Liver (tissue), 9 donors: ENCODE measurements around the gene PHLPP1. TPM values are rescaled to one million over a fixed set of nuclear protein-coding genes. Genes with fewer than 3 reads are reported as not detected.

Source experiments
- DNase-seq: peaks from one replicate; pipeline ENCODE4 v3.0.0-alpha.2; 2017; ENCODE audit warnings: low spot score
- H3K27ac ChIP-seq, 2 donors: one replicate each; pipeline ENCODE4 v1.7.0; 2013; ENCODE audit warnings: inconsistent platforms in 2 of 2, low read length in 2 of 2, control low read depth in 1 of 2, low read depth in 1 of 2, mild to moderate bottlenecking in 1 of 2
- H3K27me3 ChIP-seq, 4 donors: one replicate each; pipeline versions ENCODE4 v1.6.1 to v1.7.0; 2013; ENCODE audit warnings: low read length in 3 of 4, inconsistent platforms in 1 of 4, mild to moderate bottlenecking in 1 of 4, moderate library complexity in 1 of 4; ENCODE audit not compliant: control insufficient read depth in 4 of 4, insufficient read depth in 4 of 4
- H3K36me3 ChIP-seq, 4 donors: one replicate each; pipeline versions ENCODE4 v1.6.1 to v1.7.0; 2013; ENCODE audit warnings: low read length in 3 of 4, mild to moderate bottlenecking in 3 of 4, low read depth in 1 of 4, moderate library complexity in 1 of 4; ENCODE audit not compliant: control insufficient read depth in 4 of 4, insufficient read depth in 3 of 4
- H3K4me1 ChIP-seq, 4 donors: one replicate each; pipeline versions ENCODE4 v1.6.1 to v1.7.0; 2013; ENCODE audit warnings: low read length in 3 of 4, mild to moderate bottlenecking in 3 of 4, moderate library complexity in 1 of 4; ENCODE audit not compliant: control insufficient read depth in 4 of 4, insufficient read depth in 4 of 4
- H3K4me3 ChIP-seq, 3 donors: one replicate each; pipeline versions ENCODE4 v1.6.1 to v1.7.0; 2013; ENCODE audit warnings: low read length in 3 of 3, control low read depth in 1 of 3, low read depth in 1 of 3, mild to moderate bottlenecking in 1 of 3
- H3K9ac ChIP-seq, 2 donors: one replicate each; pipeline ENCODE4 v1.7.0; 2013; ENCODE audit warnings: low read length in 2 of 2, mild to moderate bottlenecking in 2 of 2, moderate library complexity in 2 of 2, control low read depth in 1 of 2, low read depth in 1 of 2
- H3K9me3 ChIP-seq, 4 donors: one replicate each; pipeline versions ENCODE4 v1.6.1 to v1.7.0; 2013; ENCODE audit warnings: low read length in 3 of 4; ENCODE audit not compliant: control insufficient read depth in 4 of 4
- FOXA1 ChIP-seq: IDR thresholded peaks from 2 replicates; pipeline ENCODE4 v1.6.1; 2016; ENCODE audit warnings: antibody characterized with exemption
- FOXA2 ChIP-seq: IDR thresholded peaks from 2 replicates; pipeline ENCODE4 v1.6.1; 2016; ENCODE audit warnings: antibody characterized with exemption
- GABPA ChIP-seq, 2 donors: IDR thresholded peaks in 1 of 2; conservative IDR thresholded peaks in 1 of 2; 2 replicates each; pipeline ENCODE4 v1.6.1; 2016; ENCODE audit warnings: antibody characterized with exemption in 2 of 2, mild to moderate bottlenecking in 1 of 2, moderate library complexity in 1 of 2
- HNF4A ChIP-seq, 2 donors: conservative IDR thresholded peaks; 2 replicates each; pipeline ENCODE4 v1.6.1; 2016; ENCODE audit warnings: antibody characterized with exemption in 2 of 2, mild to moderate bottlenecking in 2 of 2
- NR2F2 ChIP-seq: IDR thresholded peaks from 2 replicates; pipeline ENCODE4 v1.6.1; 2016; ENCODE audit warnings: antibody characterized with exemption
- RAD21 ChIP-seq, 2 donors: IDR thresholded peaks; 2 replicates each; pipeline ENCODE4 v1.6.1; 2016; ENCODE audit warnings: antibody characterized with exemption in 2 of 2, mild to moderate bottlenecking in 2 of 2
- RXRA ChIP-seq, 2 donors: IDR thresholded peaks; 2 replicates each; pipeline ENCODE4 v1.6.1; 2017 to 2018; ENCODE audit warnings: antibody characterized with exemption in 2 of 2, mild to moderate bottlenecking in 1 of 2
- SP1 ChIP-seq: IDR thresholded peaks from 2 replicates; pipeline ENCODE4 v1.6.1; 2018; ENCODE audit warnings: antibody characterized with exemption, mild to moderate bottlenecking
- TAF1 ChIP-seq: conservative IDR thresholded peaks from 2 replicates; pipeline ENCODE4 v1.6.1; 2016; ENCODE audit warnings: antibody characterized with exemption, mild to moderate bottlenecking
- YY1 ChIP-seq: IDR thresholded peaks from 2 replicates; pipeline ENCODE4 v1.6.1; 2016; ENCODE audit warnings: antibody characterized with exemption, mild to moderate bottlenecking
- WGBS: extraction: QIAGEN DNeasy Blood & Tissue Kit; methylation state at CpG from one replicate; pipeline ENCODE4 v1.1.7; 2013; 5-methylcytosine and 5-hydroxymethylcytosine counted together
- polyA plus RNA-seq, 2 donors: library from polyadenylated mRNA; stranded (reverse) in 1 of 2; unstranded in 1 of 2; fragments of 200-250 nt in 1 of 2; fragments of >200 nt in 1 of 2; fragmentation: Nextera tagmentation in 1 of 2; extraction: Ambion mirVana in 1 of 2; gene quantifications; one replicate each; pipeline versions ENCODE4 v1.2.1 to v1.2.3, GENCODE V29; 2013 to 2015
- total RNA-seq, 2 donors: library from RNA; depleted of rRNA; stranded (reverse); fragments of >200 nt; gene quantifications; one replicate each; pipeline ENCODE4 v1.2.3, GENCODE V29; 2014
- TF ChIP-seq, protein P1 (sequence below): IDR thresholded peaks from 2 replicates; pipeline ENCODE4 v1.6.1; 2016; ENCODE audit warnings: antibody characterized with exemption
- TF ChIP-seq, protein P2 (sequence below): IDR thresholded peaks from 2 replicates; pipeline ENCODE4 v1.6.1; 2016; ENCODE audit warnings: antibody characterized with exemption, mild to moderate bottlenecking
- TF ChIP-seq, protein P3 (sequence below): IDR thresholded peaks from 2 replicates; pipeline ENCODE4 v1.6.1; 2016; ENCODE audit warnings: antibody characterized with exemption
- TF ChIP-seq, protein P4 (sequence below): IDR thresholded peaks from 2 replicates; pipeline ENCODE4 v1.6.1; 2016; ENCODE audit warnings: antibody characterized with exemption
- donor health status: healthy.
- donor health status: healthy.
- donor health status: healthy.
- donor health status: healthy.
- donor health status: healthy.

PHLPP1 gene
- total and polyA plus RNA-seq, 4 donors = 4.2 to 14.5 (median 8.6) TPM

DNA sequence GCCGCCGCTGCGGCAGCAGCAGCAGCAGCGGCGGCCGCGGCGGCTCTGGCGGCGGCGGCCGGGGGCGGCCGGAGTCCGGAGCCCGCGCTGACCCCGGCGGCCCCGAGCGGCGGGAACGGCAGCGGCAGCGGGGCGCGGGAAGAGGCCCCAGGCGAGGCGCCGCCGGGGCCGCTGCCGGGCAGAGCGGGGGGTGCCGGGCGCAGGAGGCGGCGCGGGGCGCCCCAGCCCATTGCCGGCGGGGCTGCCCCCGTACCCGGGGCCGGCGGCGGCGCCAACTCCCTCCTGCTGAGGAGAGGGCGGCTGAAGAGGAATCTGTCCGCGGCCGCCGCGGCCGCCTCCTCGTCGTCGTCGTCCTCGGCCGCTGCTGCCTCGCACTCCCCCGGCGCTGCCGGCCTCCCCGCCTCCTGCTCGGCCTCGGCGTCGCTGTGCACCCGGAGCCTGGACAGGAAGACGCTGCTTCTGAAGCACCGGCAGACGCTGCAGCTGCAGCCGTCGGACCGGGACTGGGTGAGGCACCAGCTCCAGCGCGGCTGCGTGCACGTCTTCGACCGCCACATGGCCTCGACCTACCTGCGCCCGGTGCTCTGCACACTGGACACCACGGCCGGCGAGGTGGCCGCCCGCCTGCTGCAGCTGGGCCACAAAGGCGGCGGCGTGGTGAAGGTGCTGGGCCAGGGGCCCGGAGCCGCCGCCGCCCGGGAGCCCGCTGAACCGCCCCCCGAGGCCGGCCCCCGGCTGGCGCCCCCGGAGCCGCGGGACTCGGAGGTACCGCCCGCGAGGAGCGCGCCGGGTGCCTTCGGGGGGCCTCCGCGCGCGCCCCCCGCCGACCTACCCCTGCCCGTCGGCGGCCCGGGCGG lies 646 bp downstream of the PHLPP1 start:
- Histone ChIP-seq H3K36me3 (no peaks in the 10 kb centered on the region), H3K9me3 (no peaks in the 10 kb centered on the region), H3K4me1 (peaks cover 2 to 35% (median 7%) of the 10 kb centered on the region in 4 donors), H3K9ac (peak overlapping the region in 1 of 2 donors; percentile 81), H3K4me3 (peak overlapping the region; percentile 81 to 100 (median 91)), H3K27ac (peak overlapping the region; percentile 92 to 97), H3K27me3 (no peaks in the 10 kb centered on the region)
- DNase-seq = peak; percentile 51
- under 1% methylated on average over 127 of the region's 127 CpGs for WGBS
- TF ChIP-seq, protein P1, sequence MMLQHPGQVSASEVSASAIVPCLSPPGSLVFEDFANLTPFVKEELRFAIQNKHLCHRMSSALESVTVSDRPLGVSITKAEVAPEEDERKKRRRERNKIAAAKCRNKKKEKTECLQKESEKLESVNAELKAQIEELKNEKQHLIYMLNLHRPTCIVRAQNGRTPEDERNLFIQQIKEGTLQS = no peak
- TF ChIP-seq TAF1 (no peak), RAD21 (IDR thresholded peaks at IDR 0.05) (peak in 1 of 2 donors; percentile 22)
- TF ChIP-seq, protein P2, sequence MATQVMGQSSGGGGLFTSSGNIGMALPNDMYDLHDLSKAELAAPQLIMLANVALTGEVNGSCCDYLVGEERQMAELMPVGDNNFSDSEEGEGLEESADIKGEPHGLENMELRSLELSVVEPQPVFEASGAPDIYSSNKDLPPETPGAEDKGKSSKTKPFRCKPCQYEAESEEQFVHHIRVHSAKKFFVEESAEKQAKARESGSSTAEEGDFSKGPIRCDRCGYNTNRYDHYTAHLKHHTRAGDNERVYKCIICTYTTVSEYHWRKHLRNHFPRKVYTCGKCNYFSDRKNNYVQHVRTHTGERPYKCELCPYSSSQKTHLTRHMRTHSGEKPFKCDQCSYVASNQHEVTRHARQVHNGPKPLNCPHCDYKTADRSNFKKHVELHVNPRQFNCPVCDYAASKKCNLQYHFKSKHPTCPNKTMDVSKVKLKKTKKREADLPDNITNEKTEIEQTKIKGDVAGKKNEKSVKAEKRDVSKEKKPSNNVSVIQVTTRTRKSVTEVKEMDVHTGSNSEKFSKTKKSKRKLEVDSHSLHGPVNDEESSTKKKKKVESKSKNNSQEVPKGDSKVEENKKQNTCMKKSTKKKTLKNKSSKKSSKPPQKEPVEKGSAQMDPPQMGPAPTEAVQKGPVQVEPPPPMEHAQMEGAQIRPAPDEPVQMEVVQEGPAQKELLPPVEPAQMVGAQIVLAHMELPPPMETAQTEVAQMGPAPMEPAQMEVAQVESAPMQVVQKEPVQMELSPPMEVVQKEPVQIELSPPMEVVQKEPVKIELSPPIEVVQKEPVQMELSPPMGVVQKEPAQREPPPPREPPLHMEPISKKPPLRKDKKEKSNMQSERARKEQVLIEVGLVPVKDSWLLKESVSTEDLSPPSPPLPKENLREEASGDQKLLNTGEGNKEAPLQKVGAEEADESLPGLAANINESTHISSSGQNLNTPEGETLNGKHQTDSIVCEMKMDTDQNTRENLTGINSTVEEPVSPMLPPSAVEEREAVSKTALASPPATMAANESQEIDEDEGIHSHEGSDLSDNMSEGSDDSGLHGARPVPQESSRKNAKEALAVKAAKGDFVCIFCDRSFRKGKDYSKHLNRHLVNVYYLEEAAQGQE = no peak
- TF ChIP-seq, protein P3, sequence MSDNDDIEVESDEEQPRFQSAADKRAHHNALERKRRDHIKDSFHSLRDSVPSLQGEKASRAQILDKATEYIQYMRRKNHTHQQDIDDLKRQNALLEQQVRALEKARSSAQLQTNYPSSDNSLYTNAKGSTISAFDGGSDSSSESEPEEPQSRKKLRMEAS = no peak

DNA sequence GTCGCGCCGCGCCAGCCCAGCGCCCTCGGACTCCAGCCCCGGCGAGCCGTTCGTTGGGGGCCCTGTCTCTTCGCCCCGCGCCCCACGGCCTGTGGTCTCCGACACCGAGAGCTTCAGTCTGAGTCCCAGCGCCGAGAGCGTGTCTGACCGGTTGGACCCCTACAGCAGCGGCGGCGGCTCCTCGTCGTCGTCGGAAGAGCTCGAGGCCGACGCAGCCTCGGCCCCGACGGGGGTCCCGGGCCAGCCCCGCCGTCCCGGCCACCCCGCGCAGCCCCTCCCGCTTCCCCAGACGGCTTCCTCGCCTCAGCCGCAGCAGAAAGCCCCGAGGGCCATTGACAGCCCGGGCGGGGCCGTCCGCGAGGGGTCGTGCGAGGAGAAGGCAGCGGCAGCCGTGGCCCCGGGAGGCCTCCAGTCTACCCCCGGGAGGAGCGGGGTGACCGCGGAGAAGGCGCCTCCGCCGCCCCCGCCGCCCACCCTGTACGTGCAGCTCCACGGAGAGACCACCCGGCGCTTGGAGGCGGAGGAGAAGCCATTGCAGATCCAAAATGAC lies 1.4 kb downstream of the PHLPP1 start:
- TF ChIP-seq FOXA1 (no peak), GABPA (IDR thresholded peaks at IDR 0.05 in 1 of 2, conservative IDR thresholded peaks at IDR 0.05 in 1 of 2) (no peak), NR2F2 (no peak), SP1 (no peak), RXRA (IDR thresholded peaks at IDR 0.05) (no peak), YY1 (no peak), FOXA2 (no peak), TAF1 (no peak), RAD21 (IDR thresholded peaks at IDR 0.05) (no peak), HNF4A (conservative IDR thresholded peaks at IDR 0.05) (no peak)
- TF ChIP-seq, protein P3 = no peak
- TF ChIP-seq, protein P1 = no peak
- TF ChIP-seq, protein P2 = no peak
- TF ChIP-seq, protein P4, sequence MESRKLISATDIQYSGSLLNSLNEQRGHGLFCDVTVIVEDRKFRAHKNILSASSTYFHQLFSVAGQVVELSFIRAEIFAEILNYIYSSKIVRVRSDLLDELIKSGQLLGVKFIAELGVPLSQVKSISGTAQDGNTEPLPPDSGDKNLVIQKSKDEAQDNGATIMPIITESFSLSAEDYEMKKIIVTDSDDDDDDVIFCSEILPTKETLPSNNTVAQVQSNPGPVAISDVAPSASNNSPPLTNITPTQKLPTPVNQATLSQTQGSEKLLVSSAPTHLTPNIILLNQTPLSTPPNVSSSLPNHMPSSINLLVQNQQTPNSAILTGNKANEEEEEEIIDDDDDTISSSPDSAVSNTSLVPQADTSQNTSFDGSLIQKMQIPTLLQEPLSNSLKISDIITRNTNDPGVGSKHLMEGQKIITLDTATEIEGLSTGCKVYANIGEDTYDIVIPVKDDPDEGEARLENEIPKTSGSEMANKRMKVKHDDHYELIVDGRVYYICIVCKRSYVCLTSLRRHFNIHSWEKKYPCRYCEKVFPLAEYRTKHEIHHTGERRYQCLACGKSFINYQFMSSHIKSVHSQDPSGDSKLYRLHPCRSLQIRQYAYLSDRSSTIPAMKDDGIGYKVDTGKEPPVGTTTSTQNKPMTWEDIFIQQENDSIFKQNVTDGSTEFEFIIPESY = no peak
- Histone ChIP-seq H3K9me3 (no peaks in the 10 kb centered on the region), H3K27me3 (no peaks in the 10 kb centered on the region), H3K36me3 (no peaks in the 10 kb centered on the region), H3K4me1 (peaks cover 2 to 35% (median 7%) of the 10 kb centered on the region in 4 donors), H3K9ac (peak overlapping the region; percentile 57 to 81), H3K4me3 (peak overlapping the region; percentile 80 to 100 (median 91)), H3K27ac (peak overlapping the region; percentile 67 to 75)
- 1% methylated on average over 68 of the region's 68 CpGs for WGBS
- peak; percentile 59 for DNase-seq
